Esophagus squamous epithelium (tissue), 4 donors: ENCODE measurements around the gene MYCT1.

Source experiments
- POLR2A ChIP-seq, 4 donors: fragments of 450-650 bp; IDR thresholded peaks; one replicate each; pipeline ENCODE4 v1.6.1; 2017; ENCODE audit warnings: antibody characterized with exemption in 4 of 4, mild to moderate bottlenecking in 4 of 4, moderate library complexity in 3 of 4
- TF ChIP-seq, protein P1 (sequence below), 6 experiments: fragments of 450-650 bp in 4 of 6; fragments of 200-600 bp in 2 of 6; sonication (generic) in 2 of 6; IDR thresholded peaks; one replicate each; pipeline ENCODE4 v1.5.1; 2016 to 2019; ENCODE audit warnings: antibody characterized with exemption in 6 of 6, mild to moderate bottlenecking in 4 of 6, moderate library complexity in 4 of 6

DNA sequence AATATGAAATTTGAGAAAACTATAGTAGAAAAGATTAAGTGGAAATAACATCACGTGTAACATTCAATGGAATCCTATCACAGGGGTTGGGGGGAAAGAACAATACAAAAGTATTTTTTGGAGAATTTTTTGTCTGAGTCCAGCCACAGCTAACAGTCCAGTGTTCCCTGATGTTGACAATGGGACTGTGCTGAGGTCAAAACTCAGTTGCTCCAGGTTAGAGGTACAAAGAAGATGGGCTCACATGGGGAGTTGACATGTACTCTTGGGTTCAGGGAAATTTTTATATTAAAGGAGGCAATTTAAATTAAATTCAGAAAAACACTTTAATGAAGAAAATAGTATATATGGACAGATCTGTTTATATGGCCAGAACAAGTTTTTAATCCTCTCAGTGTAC, 995 bp downstream of the MYCT1 start:
- TF ChIP-seq, protein P1, sequence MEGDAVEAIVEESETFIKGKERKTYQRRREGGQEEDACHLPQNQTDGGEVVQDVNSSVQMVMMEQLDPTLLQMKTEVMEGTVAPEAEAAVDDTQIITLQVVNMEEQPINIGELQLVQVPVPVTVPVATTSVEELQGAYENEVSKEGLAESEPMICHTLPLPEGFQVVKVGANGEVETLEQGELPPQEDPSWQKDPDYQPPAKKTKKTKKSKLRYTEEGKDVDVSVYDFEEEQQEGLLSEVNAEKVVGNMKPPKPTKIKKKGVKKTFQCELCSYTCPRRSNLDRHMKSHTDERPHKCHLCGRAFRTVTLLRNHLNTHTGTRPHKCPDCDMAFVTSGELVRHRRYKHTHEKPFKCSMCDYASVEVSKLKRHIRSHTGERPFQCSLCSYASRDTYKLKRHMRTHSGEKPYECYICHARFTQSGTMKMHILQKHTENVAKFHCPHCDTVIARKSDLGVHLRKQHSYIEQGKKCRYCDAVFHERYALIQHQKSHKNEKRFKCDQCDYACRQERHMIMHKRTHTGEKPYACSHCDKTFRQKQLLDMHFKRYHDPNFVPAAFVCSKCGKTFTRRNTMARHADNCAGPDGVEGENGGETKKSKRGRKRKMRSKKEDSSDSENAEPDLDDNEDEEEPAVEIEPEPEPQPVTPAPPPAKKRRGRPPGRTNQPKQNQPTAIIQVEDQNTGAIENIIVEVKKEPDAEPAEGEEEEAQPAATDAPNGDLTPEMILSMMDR (IDR thresholded peaks at IDR 0.05) = no peak
- no peak for TF ChIP-seq POLR2A (IDR thresholded peaks at IDR 0.05)
